ENCODE measurements around the gene ARIH1.
"Not testable (repeated sequence)": the region's sequence is repeated elsewhere in the genome, so short reads cannot be mapped to it uniquely, and the experiment has no call there.

The ARIH1 gene

DNA sequence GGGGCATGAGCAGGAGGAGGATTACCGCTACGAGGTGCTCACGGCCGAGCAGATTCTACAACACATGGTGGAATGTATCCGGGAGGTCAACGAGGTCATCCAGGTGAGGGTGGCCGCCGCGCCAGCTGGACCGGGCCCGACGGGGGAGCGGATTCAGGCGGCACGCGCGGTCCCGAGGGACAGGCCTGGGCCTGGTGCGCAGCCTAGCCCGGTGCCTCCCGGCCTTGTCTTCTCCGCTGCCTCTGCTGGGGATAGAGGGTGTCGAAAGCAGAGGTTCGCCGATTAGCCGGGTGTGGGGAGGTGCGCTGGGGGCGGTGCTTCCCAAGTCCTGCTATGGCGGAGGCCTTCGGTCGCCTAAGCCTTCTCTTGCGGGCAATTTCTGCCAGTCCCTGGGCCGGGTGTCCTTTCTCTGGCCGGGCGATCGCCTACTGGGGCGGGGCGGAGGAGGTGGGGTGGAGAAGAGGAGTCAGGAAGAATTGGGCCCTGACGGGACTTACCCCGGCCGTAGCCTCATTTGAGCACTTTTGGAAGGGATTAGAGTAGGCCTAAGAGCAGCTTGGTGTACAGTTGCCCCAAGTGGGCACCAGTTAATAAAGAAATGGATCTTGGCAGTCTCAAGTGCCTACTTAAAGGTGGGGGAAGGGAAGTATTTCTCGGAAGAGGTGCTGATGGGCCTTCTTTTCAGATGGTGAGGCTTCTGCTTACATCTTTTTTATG, 940 bp downstream of the ARIH1 start:
- H3K36me3 ChIP-seq (ENCODE audit: insufficient read depth, low read length) = peaks cover 3% of the 10 kb centered on the region
- no peaks in the 10 kb centered on the region for H3K4me1 ChIP-seq (ENCODE audit: insufficient read depth, low read length)
- no peaks in the 10 kb centered on the region for H3K9me3 ChIP-seq (ENCODE audit: control insufficient read depth, insufficient read depth, low read length)
- H3K9ac ChIP-seq (ENCODE audit: low read depth, low read length) = peak overlapping the region; percentile 85

DNA sequence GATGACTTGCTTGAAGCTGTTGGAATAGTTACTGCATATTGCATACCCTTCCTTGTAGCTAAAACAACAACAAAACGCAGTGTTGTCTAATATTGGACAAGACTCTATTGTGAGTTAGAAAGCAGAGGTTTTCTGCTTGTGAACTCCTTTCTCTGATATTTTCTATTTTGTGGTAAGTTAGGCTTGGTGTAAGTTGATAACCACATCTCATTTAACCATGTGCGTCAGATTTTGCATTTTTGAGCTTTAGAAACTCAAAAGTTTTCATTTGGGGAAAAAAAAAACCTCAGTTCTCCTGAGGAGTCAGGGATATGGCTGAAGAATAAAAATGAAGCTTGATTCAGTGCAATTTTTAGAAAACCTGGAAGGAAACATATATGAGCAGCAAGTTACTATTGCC, 1.5 kb downstream of the ARIH1 start:
- Histone ChIP-seq H3K9ac (ENCODE audit: low read depth, low read length) (peak overlapping the region; percentile 85), H3K9me3 (ENCODE audit: control insufficient read depth, insufficient read depth, low read length) (no peaks in the 10 kb centered on the region), H3K36me3 (ENCODE audit: insufficient read depth, low read length) (peaks cover 3% of the 10 kb centered on the region), H3K4me1 (ENCODE audit: insufficient read depth, low read length) (no peaks in the 10 kb centered on the region)

DNA sequence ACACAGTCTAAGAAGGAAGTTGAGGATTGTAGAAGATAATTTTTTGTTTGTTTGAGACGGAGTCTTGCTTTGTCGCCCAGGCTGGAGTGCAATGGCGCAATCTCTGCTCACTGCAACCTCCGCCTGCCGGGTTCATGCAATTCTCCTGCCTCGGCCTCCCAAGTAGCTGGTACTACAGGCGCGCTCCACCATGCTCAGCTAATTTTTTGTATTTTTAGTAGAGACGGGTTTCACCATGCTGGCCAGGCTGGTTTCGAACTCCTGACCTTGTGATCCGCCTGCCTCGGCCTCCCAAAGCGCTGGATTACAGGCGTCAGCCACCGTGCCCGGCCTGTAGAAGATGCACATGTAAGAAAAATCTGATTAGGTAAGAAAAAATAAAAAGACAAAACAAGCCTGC, 2.2 kb downstream of the ARIH1 start:
- H3K9me3 ChIP-seq (ENCODE audit: control insufficient read depth, insufficient read depth, low read length); H3K36me3 ChIP-seq (ENCODE audit: insufficient read depth, low read length); H3K4me1 ChIP-seq (ENCODE audit: insufficient read depth, low read length): not testable (repeated sequence)
- 0 out of 2 replicates have a peak overlapping the region, but pooled peaks have one; percentile 85 for H3K9ac ChIP-seq (ENCODE audit: low read depth, low read length)

DNA sequence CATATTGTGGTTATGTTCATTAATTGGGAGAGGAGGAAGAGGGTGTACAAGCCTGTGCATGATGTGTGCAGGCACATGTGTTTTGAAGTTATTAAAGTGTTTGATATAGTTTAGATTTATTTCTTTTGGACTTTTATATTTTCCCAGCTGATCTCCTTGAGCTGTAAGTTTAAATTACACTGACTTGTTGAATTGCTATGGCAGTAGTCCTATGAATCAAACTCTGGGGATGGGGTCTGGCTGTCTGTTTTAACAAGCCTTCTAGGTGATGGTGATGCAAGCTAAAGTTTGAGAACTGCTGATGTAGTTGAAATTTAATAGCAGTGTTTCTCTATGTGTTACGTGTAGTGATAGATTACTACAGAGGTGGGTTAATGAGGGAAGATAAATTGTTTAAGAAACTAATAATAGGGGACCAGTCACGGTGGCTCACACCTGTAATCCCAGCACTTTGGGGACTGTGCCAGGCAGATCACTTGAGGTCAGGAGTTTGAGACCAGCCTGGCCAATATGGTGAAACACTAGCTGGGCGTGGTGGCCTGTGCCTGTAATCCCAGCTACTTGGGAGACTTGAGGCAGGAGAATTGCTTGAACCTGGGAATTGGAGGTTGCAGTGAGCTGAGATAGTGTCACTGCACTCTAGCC, 7.0 kb downstream of the ARIH1 start:
- Histone ChIP-seq H3K4me1 (ENCODE audit: insufficient read depth, low read length) (no peaks in the 10 kb centered on the region), H3K9ac (ENCODE audit: low read depth, low read length) (no peak overlapping the region), H3K36me3 (ENCODE audit: insufficient read depth, low read length) (peaks cover 3% of the 10 kb centered on the region), H3K9me3 (ENCODE audit: control insufficient read depth, insufficient read depth, low read length) (no peaks in the 10 kb centered on the region)

DNA sequence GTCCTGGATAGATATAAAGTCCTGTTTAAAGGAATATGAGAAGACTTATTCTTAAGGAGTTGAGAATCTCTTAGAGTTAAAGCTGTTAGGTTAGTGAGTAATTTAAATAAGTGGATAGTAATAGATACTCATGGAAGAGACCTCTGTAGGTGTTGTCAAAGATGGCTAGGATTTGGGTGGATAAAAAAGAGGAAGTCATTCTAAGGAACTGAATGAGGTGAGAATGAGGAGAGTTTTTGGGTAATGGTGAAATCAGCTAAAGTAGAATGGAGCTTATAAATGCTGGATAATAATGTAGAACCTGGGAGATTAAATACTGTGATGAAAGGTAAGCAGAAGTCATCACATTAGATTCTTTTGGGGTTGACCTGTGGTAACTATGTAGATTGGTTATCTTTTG, 8.1 kb downstream of the ARIH1 start:
- H3K9me3 ChIP-seq (ENCODE audit: control insufficient read depth, insufficient read depth, low read length) = no peaks in the 10 kb centered on the region
- H3K36me3 ChIP-seq (ENCODE audit: insufficient read depth, low read length) = peaks cover 3% of the 10 kb centered on the region

DNA sequence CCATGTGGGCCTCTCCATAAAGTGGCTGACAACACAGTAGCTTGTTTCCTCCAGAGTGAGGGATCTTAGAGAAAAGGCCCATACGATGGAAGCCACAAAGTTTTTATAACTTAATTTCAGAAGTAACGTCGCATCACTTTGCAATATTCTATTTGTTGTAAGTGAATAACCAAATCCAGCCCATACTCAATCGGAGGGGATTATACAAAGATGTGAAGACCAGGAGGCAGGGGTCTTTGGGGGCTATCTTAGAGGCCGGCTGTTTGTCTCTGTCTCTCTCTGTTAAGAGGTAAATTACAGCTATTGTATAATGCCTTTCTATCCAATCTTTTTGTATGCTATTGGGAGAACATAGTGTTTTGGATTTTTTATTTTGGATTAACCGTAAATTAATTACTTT, 9.1 kb downstream of the ARIH1 start:
- H3K9ac ChIP-seq (ENCODE audit: low read depth, low read length) = no peak overlapping the region
- no peaks in the 10 kb centered on the region for H3K4me1 ChIP-seq (ENCODE audit: insufficient read depth, low read length)
- H3K36me3 ChIP-seq (ENCODE audit: insufficient read depth, low read length) = peaks cover 3% of the 10 kb centered on the region; the same call in 1 of the 2 replicates
- no peaks in the 10 kb centered on the region for H3K9me3 ChIP-seq (ENCODE audit: control insufficient read depth, insufficient read depth, low read length)

More for the DNA sequence above, 8.1 kb downstream of the ARIH1 start:
- Histone ChIP-seq H3K9ac (ENCODE audit: low read depth, low read length) (no peak overlapping the region), H3K4me1 (ENCODE audit: insufficient read depth, low read length) (no peaks in the 10 kb centered on the region)

DNA sequence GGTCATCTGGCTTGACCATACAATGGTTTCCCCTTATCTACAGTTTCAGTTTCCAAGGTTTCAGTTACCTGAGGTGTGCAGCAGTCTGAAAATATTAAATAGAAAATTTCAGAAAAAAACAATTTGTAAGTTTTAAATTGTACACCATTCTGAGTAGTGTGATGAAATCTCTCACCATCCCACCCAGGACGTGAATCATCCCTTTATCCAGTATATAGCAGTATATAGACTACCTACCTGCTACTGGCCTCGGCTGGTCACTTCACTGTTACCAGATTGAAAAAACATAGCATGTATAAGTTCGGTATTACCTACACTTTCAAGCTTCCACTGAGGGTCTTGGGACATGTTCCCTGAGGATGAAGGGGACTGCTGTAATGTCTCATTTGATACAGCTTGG, 12.0 kb downstream of the ARIH1 start:
- no peaks in the 10 kb centered on the region for H3K4me1 ChIP-seq (ENCODE audit: insufficient read depth, low read length)
- no peak overlapping the region for H3K9ac ChIP-seq (ENCODE audit: low read depth, low read length)
- H3K36me3 ChIP-seq (ENCODE audit: insufficient read depth, low read length) = no peaks in the 10 kb centered on the region
- H3K9me3 ChIP-seq (ENCODE audit: control insufficient read depth, insufficient read depth, low read length) = no peaks in the 10 kb centered on the region

DNA sequence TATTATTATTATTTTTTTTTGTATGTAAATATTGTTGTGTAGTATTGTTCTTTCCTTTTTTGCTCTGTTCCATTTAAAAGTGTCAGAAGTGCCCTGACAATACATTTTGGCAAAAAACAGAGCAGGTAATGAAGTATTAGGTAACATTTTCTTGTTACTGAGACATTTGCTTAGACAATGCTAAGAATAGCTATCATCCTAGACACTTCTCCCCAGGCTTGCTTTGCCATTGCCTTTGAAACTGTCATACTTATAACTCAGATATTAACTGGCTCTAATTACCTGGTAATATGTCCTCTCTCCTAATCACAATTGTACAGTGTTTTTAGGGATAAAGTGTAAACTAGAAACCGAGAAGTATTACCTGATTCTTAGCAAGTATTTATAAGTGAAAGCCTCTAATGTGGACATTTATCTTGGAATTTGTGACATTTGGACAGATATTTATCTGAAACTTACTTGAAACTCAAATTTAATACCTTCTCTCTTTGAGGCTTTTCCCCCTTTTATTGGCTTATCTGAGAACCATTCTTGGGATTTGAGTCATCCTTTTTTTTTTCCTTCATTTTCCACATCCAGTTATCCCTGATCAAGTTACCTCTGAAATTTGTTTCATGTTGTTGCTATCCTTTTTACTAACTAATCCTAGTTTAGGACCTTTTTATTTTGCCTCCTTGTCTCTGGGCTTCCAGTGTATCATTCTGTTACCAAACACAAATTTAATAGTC, 13.1 kb downstream of the ARIH1 start:
- Histone ChIP-seq H3K4me1 (ENCODE audit: insufficient read depth, low read length) (no peaks in the 10 kb centered on the region), H3K9ac (ENCODE audit: low read depth, low read length) (no peak overlapping the region), H3K36me3 (ENCODE audit: insufficient read depth, low read length) (no peaks in the 10 kb centered on the region), H3K9me3 (ENCODE audit: control insufficient read depth, insufficient read depth, low read length) (no peaks in the 10 kb centered on the region)

DNA sequence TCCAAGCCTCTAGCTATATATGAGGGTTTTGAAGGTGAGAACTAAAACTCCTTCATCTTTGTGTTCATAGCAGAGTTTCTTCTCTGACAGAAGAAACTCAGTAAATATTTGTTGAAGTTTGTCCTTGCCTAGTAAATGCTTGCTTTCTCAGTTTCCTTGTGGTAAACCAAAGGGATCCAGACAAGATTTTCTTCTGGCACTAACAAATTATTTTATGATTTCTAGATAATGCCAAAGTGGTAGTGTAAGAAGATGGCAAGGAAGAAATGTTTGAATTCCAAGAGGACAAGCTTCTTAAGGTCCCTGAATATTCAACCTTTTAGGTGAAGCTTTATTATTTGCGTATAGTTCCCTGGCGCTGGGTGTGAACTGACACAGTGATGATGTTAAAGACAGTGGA, 14.4 kb downstream of the ARIH1 start:
- Histone ChIP-seq H3K9ac (ENCODE audit: low read depth, low read length) (no peak overlapping the region), H3K4me1 (ENCODE audit: insufficient read depth, low read length) (no peaks in the 10 kb centered on the region), H3K9me3 (ENCODE audit: control insufficient read depth, insufficient read depth, low read length) (no peaks in the 10 kb centered on the region), H3K36me3 (ENCODE audit: insufficient read depth, low read length) (no peaks in the 10 kb centered on the region)

DNA sequence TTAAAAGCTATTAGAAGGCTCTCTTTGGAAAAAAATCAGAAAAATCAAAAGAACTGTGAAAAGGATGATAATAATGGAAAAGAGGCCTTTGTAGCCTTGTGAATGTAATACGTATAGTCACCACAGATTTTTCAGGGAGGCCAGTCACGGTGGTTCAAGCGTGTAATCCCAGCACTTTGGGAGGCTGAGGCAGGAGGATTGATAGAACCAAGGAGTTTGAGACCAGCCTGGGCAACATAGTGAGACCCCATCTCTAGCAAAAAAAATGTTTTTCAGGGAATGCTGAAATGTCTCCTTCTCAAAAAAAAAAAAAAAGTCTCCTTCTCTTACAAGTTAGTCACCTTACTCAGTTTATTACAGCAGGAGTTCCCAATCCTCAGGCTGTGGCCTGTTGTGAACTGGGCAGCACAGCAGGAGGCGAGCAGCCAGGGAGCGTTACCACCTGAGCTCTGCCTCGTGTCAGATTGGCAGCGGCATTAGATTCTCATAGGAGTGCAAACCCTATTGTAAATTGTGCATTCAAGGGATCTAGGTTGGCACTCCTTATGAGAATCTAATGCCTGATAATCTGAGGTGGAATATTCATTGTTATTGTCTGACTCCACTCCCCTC, 15.9 kb downstream of the ARIH1 start:
- Histone ChIP-seq H3K9me3 (ENCODE audit: control insufficient read depth, insufficient read depth, low read length) (no peaks in the 10 kb centered on the region), H3K9ac (ENCODE audit: low read depth, low read length) (no peak overlapping the region), H3K36me3 (ENCODE audit: insufficient read depth, low read length) (no peaks in the 10 kb centered on the region), H3K4me1 (ENCODE audit: insufficient read depth, low read length) (peaks cover 6% of the 10 kb centered on the region; the same call in 1 of the 2 replicates)

DNA sequence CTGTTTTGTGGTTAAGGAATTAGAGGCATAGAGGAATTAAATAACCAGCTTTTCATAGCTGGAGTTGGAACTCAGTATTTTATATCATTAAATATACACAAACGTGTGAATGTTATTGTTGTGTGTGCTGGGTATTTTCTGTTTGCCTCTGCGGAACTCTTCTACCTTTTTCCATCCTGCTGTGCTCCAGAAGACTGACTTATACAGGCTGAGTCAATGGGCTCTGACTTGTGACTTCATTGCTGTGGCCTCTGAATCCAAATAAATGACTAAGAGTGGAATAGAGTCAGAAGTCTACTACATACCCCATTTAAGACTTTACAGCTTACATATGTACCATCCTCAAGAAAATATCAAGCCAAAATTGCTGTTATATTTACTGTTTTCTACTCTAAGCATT, 17.6 kb downstream of the ARIH1 start:
- H3K4me1 ChIP-seq (ENCODE audit: insufficient read depth, low read length) = peaks cover 9% of the 10 kb centered on the region; the same call in 1 of the 2 replicates
- H3K9ac ChIP-seq (ENCODE audit: low read depth, low read length) = no peak overlapping the region
- H3K36me3 ChIP-seq (ENCODE audit: insufficient read depth, low read length) = no peaks in the 10 kb centered on the region
- H3K9me3 ChIP-seq (ENCODE audit: control insufficient read depth, insufficient read depth, low read length) = no peaks in the 10 kb centered on the region

DNA sequence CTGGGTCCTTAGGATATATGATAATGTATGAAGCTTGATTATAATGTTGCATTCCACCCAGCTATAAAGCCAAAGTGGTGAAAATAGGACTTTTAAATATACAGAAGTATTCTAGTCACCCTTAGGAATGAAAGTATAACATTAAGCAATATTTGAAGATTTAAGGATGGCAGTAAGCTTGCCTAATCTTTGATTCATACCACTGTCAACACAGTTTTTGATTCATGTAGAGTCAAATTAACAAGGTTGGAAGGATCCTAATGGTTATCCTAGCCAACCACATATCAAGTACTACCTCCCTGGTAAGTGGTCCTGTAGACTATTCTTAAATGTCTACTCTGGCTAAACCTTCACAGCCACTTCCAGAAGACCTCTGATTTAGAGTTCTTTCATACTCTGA, 18.6 kb downstream of the ARIH1 start:
- Histone ChIP-seq H3K36me3 (ENCODE audit: insufficient read depth, low read length) (no peaks in the 10 kb centered on the region), H3K4me1 (ENCODE audit: insufficient read depth, low read length) (peaks cover 13% of the 10 kb centered on the region; the same call in 1 of the 2 replicates), H3K9me3 (ENCODE audit: control insufficient read depth, insufficient read depth, low read length) (no peaks in the 10 kb centered on the region), H3K9ac (ENCODE audit: low read depth, low read length) (no peak overlapping the region)

DNA sequence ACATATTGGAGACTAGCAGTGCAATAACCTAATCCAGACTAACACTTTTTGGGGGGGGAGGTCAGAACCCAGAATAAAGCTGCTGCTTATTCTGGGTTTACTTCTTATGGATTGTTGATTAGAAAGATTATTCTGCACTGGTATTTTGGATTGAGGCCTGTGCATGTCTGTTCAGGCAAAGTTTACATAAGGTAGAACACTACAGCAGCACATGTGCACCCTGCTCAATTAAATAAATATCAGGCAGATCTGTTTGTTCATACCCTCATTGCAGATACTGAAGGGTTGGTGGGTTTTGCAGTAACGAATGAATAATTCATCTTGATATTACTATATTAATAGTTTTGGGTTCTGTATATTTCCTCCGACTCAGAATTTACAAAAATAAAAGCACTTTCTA, 19.1 kb downstream of the ARIH1 start:
- H3K36me3 ChIP-seq (ENCODE audit: insufficient read depth, low read length) = no peaks in the 10 kb centered on the region
- no peak overlapping the region for H3K9ac ChIP-seq (ENCODE audit: low read depth, low read length)
- H3K4me1 ChIP-seq (ENCODE audit: insufficient read depth, low read length) = peaks cover 13% of the 10 kb centered on the region; the same call in 1 of the 2 replicates
- no peaks in the 10 kb centered on the region for H3K9me3 ChIP-seq (ENCODE audit: control insufficient read depth, insufficient read depth, low read length)

DNA sequence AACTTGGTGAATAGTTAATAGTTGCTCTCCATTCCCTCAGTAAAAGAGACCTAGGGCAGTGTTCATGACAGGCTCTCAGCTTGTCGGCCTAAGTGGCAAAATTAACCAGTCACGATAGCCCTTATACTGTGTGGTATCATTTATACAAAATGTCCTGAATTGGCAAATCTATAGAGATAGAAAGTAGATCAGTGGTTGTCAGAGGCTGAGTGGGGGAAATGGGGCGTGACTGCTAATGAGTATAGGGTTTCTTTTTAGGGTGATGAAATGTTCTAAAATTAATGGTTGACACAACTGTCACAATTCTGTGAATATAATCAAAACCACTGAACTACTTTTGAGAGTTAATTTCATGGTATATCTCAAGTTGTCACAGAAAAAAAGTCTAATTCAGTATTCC, 20.9 kb downstream of the ARIH1 start:
- H3K9me3 ChIP-seq (ENCODE audit: control insufficient read depth, insufficient read depth, low read length) = no peaks in the 10 kb centered on the region
- no peaks in the 10 kb centered on the region for H3K36me3 ChIP-seq (ENCODE audit: insufficient read depth, low read length)
- H3K4me1 ChIP-seq (ENCODE audit: insufficient read depth, low read length) = peaks cover 13% of the 10 kb centered on the region; the same call in 1 of the 2 replicates
- H3K9ac ChIP-seq (ENCODE audit: low read depth, low read length) = no peak overlapping the region
